ENCODE data around the gene ZPLD1. TPM values are rescaled to one million over a fixed set of nuclear protein-coding genes. Genes with fewer than 3 reads are reported as not detected.

ZPLD1 gene
- total RNA-seq, 1 experiment from 2014 or later = not detected

DNA sequence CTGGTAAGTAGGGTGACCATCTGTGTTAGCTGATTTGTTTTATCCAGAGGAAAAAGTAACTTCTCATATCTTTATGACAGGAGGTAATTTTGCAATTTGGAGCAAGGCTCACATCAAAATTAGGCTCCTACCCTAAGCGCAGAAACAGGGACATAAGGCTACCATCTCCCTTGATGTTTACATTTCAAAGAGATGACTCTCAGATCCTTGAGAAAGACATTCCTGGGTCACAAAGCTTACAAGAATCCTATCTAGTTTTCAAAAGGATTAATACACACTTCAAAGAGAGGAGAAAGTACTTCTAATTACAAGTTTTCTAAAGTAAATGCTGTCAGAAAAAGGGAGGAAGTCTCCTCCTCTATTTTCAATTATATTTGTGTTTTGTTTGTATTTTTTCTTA, 7.0 kb downstream of the ZPLD1 start:
- Mint-ChIP-seq H3K27ac (no peak overlapping the region), H3K27me3 (ENCODE audit: low read depth) (peaks cover 25% of the 10 kb centered on the region), H3K4me1 (peaks cover 0 to 4% of the 10 kb centered on the region in 2 experiments; a peak in 2 of 4 replicates), H3K4me3 (no peak overlapping the region), H3K9me3 (no peaks in the 10 kb centered on the region), H3K36me3 (ENCODE audit: insufficient read depth in 1 of 3, low read depth in 3 of 3) (no peaks in the 10 kb centered on the region)
- Histone ChIP-seq H3K18ac (ENCODE audit: insufficient read length, low read depth, low read length) (no peak overlapping the region), H3K79me2 (ENCODE audit: insufficient read depth, low read length) (no peaks in the 10 kb centered on the region), H4K91ac (ENCODE audit: insufficient read length, low read depth, low read length) (no peak overlapping the region), H3K23me2 (ENCODE audit: insufficient read length, low read depth, low read length, poor library complexity, severe bottlenecking) (no peaks in the 10 kb centered on the region), H3K27ac (ENCODE audit: insufficient read length, low read depth, low read length) (no peak overlapping the region), H3K9me3 (ENCODE audit: control insufficient read depth, low read depth, low read length) (no peaks in the 10 kb centered on the region), H3K23ac (ENCODE audit: insufficient read length, low read depth, low read length) (no peak overlapping the region), H2AFZ (ENCODE audit: low read length) (no peak overlapping the region), H2BK5ac (ENCODE audit: insufficient read length, low read length) (no peak overlapping the region), H3K14ac (ENCODE audit: insufficient read depth, low read length) (no peak overlapping the region), H2BK120ac (ENCODE audit: low read depth, low read length, poor library complexity, severe bottlenecking) (no peak overlapping the region), H3K27me3 (ENCODE audit: insufficient read depth, low read length) (no peaks in the 10 kb centered on the region; the same call in 1 of the 2 replicates), H2BK20ac (ENCODE audit: low read depth, low read length, poor library complexity, severe bottlenecking) (no peak overlapping the region), H4K5ac (ENCODE audit: insufficient read length, low read depth, low read length) (no peak overlapping the region), H2BK12ac (ENCODE audit: insufficient read length, low read depth, low read length) (no peak overlapping the region), H4K8ac (replicated peaks; ENCODE audit: insufficient read length, low read depth, low read length) (no peak overlapping the region), H3K4me2 (ENCODE audit: insufficient read depth, insufficient read length, low read length) (no peak overlapping the region), H4K20me1 (ENCODE audit: control insufficient read depth, insufficient read depth, insufficient read length) (no peaks in the 10 kb centered on the region), H3K79me1 (ENCODE audit: insufficient read depth, low read depth, low read length, poor library complexity, severe bottlenecking) (no peaks in the 10 kb centered on the region), H3K4ac (ENCODE audit: low read depth, low read length) (no peak overlapping the region), H3K56ac (ENCODE audit: insufficient read length, low read depth, low read length) (no peak overlapping the region), H2BK15ac (ENCODE audit: low read depth, low read length) (no peak overlapping the region), H3K9ac (ENCODE audit: extremely low read depth, insufficient read length, low read length) (no peak overlapping the region), H3T11ph (ENCODE audit: low read length) (no peak overlapping the region), H3K4me1 (ENCODE audit: insufficient read depth, low read length) (no peaks in the 10 kb centered on the region), H2AK5ac (ENCODE audit: insufficient read length, low read length) (no peak overlapping the region)
- DNase-seq = no peak
- no CpG with 5 or more reads among the region's 1 CpG for WGBS (ENCODE audit: extremely low coverage, insufficient read length, low lambda C conversion rate)
- no peak for TF ChIP-seq CTCF (conservative IDR thresholded peaks at IDR 0.05)

Measured in H9 (cell line).